HG03342 (cell line): Measurements from ENCODE around the gene NEXMIF.
"Not testable (repeated sequence)": the region's sequence is repeated elsewhere in the genome, so short reads cannot be mapped to it uniquely, and the experiment has no call there.

ENCODE experiments used
- ATAC-seq: cut with Tn5 transposase; IDR thresholded peaks from one replicate; pipeline ENCODE4 v1.9.1; 2021; ENCODE audit warnings: mild to moderate bottlenecking, moderate library complexity; ENCODE audit not compliant: unreplicated experiment

Gene NEXMIF

GRCh38 chrX:74797338-74797887 lies 127.8 kb downstream of the NEXMIF start:
- no peak for ATAC-seq

GRCh38 chrX:74788545-74789086 lies 136.6 kb downstream of the NEXMIF start:
- ATAC-seq: no peak

- no peak for ATAC-seq
Observed at GRCh38 chrX:74784629-74785028, 140.6 kb downstream of the NEXMIF start.

GRCh38 chrX:74781507-74782034 lies 143.7 kb downstream of the NEXMIF start:
- ATAC-seq: no peak

- no peak for ATAC-seq
Observed at GRCh38 chrX:74779175-74779574, 146.1 kb downstream of the NEXMIF start.

- no peak for ATAC-seq
Observed at GRCh38 chrX:74774988-74775387, 150.3 kb downstream of the NEXMIF start.

GRCh38 chrX:74736450-74736849 lies 188.8 kb downstream of the NEXMIF start:
- no peak for ATAC-seq

- ATAC-seq: no peak
Observed at GRCh38 chrX:74705269-74705668, 220.0 kb downstream of the NEXMIF start.

GRCh38 chrX:74701343-74701742 lies 223.9 kb downstream of the NEXMIF start:
- not testable (repeated sequence) for ATAC-seq

GRCh38 chrX:74684466-74684865 lies 240.8 kb downstream of the NEXMIF start:
- ATAC-seq: no peak
